ENCODE data around the gene RALGAPA2. TPM values are rescaled to one million over a fixed set of nuclear protein-coding genes. Genes with fewer than 3 reads are reported as not detected.

Gene RALGAPA2
- total and polyA plus RNA-seq, 3 donors from 2014 or later, result 26.9 to 61.5 (median 59.2) TPM

DNA sequence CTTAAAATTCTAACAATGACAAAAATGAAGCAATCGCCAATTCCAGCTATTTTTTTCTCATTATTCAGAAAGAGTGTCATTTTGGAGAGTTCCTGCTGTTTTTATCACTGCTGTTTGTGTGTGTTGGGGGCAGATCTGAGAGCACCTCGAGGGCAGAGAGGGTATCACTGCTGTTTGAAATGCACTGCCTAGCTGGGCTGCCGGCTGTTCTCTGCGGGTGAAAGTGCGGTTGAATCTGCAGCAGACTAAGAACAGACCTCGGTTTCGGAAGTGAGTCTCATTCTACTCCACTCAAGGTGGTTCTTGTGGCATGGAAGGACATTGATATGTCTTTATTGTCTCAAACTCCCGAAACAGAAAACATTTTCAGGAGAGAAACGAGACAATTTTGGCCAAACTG, 326.3 kb downstream of the RALGAPA2 start:
- Histone ChIP-seq H3K4me1 (no peaks in the 10 kb centered on the region), H3K9me3 (no peaks in the 10 kb centered on the region), H3K36me3 (ENCODE audit: low read depth, missing control alignments) (no peaks in the 10 kb centered on the region), H3K27ac (no peak overlapping the region), H3K27me3 (no peaks in the 10 kb centered on the region), H3K4me3 (no peak overlapping the region)
- TF ChIP-seq, protein P1, sequence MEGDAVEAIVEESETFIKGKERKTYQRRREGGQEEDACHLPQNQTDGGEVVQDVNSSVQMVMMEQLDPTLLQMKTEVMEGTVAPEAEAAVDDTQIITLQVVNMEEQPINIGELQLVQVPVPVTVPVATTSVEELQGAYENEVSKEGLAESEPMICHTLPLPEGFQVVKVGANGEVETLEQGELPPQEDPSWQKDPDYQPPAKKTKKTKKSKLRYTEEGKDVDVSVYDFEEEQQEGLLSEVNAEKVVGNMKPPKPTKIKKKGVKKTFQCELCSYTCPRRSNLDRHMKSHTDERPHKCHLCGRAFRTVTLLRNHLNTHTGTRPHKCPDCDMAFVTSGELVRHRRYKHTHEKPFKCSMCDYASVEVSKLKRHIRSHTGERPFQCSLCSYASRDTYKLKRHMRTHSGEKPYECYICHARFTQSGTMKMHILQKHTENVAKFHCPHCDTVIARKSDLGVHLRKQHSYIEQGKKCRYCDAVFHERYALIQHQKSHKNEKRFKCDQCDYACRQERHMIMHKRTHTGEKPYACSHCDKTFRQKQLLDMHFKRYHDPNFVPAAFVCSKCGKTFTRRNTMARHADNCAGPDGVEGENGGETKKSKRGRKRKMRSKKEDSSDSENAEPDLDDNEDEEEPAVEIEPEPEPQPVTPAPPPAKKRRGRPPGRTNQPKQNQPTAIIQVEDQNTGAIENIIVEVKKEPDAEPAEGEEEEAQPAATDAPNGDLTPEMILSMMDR (IDR thresholded peaks at IDR 0.05), result no peak
- no peak for TF ChIP-seq POLR2A (IDR thresholded peaks at IDR 0.05)
- intact Hi-C loops (cut with DNase I; ENCODE audit: low total_unique reads), result no loop called here
- WGBS, 2 donors, result 58 to 63% methylated on average over 9 of the region's 9 CpGs
- DNase-seq, result no peak

DNA sequence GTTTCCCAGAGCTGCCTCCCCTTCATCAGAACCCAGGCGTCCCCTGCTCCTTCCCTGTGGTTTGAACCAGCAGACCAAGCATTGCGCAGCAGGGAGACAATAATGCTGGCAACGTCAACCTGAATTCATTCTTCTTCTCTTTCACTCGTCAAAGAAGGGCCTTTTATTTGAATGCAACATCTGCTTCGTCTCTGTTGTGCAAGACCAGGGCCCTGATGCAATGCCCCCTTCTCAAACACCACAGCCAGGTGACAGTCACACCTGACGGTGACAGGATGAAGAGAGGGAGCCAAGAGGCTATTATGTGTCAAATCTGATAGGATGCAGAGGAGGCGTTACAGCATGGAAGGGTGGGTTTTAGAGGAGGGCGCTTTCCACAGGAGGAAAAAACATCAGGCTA, 336.6 kb downstream of the RALGAPA2 start:
- Histone ChIP-seq H3K27me3 (no peaks in the 10 kb centered on the region), H3K27ac (no peak overlapping the region), H3K36me3 (ENCODE audit: low read depth, missing control alignments) (no peaks in the 10 kb centered on the region), H3K9me3 (no peaks in the 10 kb centered on the region), H3K4me3 (no peak overlapping the region), H3K4me1 (no peaks in the 10 kb centered on the region)
- 73 to 78% methylated on average over 8 of the region's 8 CpGs for WGBS, 2 donors
- TF ChIP-seq, protein P1 (IDR thresholded peaks at IDR 0.05), result no peak
- TF ChIP-seq POLR2A (IDR thresholded peaks at IDR 0.05), result no peak
- DNase-seq, result no peak
- intact Hi-C loops (cut with DNase I; ENCODE audit: low total_unique reads), result loop anchor here (10.0 kb wide), 1 partner anchor 189 kb away; no protein-coding TSS in a partner anchor

DNA sequence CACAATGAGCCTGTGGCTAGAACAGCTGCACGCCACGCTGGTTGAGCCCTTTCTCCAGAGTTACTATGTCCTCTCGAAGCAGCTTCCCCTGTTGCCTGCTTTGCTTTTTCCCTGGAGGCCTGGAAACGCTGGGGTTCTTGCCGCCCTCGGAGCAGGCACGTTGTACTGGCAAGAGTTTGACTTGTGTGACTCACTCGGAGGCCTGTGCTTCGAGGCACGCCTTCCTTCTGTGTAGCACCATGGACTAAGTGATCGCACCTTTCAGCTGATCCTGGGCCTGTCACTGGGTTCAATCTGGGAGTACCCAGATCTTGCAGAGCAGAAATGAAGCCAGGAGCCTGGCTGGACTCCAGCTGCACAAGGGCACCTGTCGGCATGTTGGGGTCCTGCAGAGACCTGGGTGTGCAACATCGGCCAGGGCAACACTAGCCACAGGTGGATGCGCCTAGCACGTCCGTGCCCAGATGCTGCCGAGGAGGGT, 339.3 kb downstream of the RALGAPA2 start:
- no peak for DNase-seq

DNA sequence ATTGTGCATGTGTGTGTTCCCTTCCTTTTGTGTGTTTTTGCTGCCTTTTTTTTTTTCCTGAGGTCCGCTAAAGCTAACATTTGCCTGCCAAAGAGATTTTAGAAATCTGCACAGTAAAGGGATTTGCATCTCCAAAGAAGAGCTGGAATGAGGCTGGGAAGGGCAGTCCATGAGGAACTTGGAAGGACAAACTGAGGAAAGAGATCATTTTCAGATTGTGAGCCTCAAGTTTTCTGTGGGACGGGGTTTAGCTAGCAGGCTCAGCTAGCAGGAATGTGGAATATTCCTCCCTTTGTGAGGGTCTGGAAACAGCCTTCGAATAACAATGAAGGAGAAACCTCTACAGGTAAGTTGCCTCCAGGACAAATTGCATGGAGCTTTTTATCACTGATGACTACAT, 340.8 kb downstream of the RALGAPA2 start:
- DNase-seq, result no peak
- no peak overlapping the region for H3K4me3 ChIP-seq
- TF ChIP-seq POLR2A (IDR thresholded peaks at IDR 0.05), result no peak
- TF ChIP-seq, protein P1 (IDR thresholded peaks at IDR 0.05), result no peak
- intact Hi-C loops (cut with DNase I; ENCODE audit: low total_unique reads), result loop anchor here (10.0 kb wide), 1 partner anchor 193 kb away; no protein-coding TSS in a partner anchor
- H3K27ac ChIP-seq, result no peak overlapping the region
- H3K4me1 ChIP-seq, result no peaks in the 10 kb centered on the region
- H3K9me3 ChIP-seq, result no peaks in the 10 kb centered on the region
- peaks cover 3% of the 10 kb centered on the region for H3K27me3 ChIP-seq
- no peaks in the 10 kb centered on the region for H3K36me3 ChIP-seq (ENCODE audit: low read depth, missing control alignments)
- WGBS, 2 donors, result 50 to 59% methylated on average over 3 of the region's 3 CpGs

More for the DNA sequence above, 339.3 kb downstream of the RALGAPA2 start:
- Histone ChIP-seq H3K27me3 (peaks cover 3% of the 10 kb centered on the region), H3K4me1 (no peaks in the 10 kb centered on the region), H3K9me3 (no peaks in the 10 kb centered on the region), H3K27ac (no peak overlapping the region), H3K36me3 (ENCODE audit: low read depth, missing control alignments) (no peaks in the 10 kb centered on the region), H3K4me3 (no peak overlapping the region)
- intact Hi-C loops (cut with DNase I; ENCODE audit: low total_unique reads), result loop anchor here (10.0 kb wide), 1 partner anchor 192 kb away; no protein-coding TSS in a partner anchor
- 64 to 65% methylated on average over 12 to 17 of the region's 17 CpGs for WGBS, 2 donors
- TF ChIP-seq, protein P1 (IDR thresholded peaks at IDR 0.05), result no peak
- TF ChIP-seq POLR2A (IDR thresholded peaks at IDR 0.05), result no peak

DNA sequence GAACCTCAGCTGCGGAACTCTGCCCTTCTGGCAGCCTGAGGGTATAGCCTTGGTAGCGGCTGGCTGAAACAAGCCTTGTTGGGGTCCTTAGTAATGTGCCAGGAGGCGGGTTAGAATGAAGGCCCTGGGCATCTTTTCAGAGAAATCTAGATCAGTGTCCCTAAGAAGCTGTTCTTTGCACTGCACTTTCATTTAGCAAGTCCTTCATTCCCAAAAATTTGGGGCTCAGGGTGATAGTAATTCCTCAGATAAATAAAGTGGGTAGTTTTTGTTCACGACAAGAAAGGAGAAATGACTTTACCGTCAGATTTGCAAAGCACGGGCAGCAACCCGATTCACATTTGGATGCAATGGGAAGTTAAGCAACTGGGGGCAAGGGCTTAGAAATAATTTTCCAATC, 341.4 kb downstream of the RALGAPA2 start:
- TF ChIP-seq POLR2A (IDR thresholded peaks at IDR 0.05), result no peak
- TF ChIP-seq, protein P1 (IDR thresholded peaks at IDR 0.05), result no peak
- H3K27ac ChIP-seq, result no peak overlapping the region
- DNase-seq, result no peak
- no peaks in the 10 kb centered on the region for H3K9me3 ChIP-seq
- H3K4me1 ChIP-seq, result no peaks in the 10 kb centered on the region
- no peaks in the 10 kb centered on the region for H3K36me3 ChIP-seq (ENCODE audit: low read depth, missing control alignments)
- no peak overlapping the region for H3K4me3 ChIP-seq
- peaks cover 3% of the 10 kb centered on the region for H3K27me3 ChIP-seq
- WGBS, 2 donors, result 37 to 39% methylated on average over 7 of the region's 7 CpGs
- intact Hi-C loops (cut with DNase I; ENCODE audit: low total_unique reads), result loop anchor here (10.0 kb wide), 1 partner anchor 194 kb away; no protein-coding TSS in a partner anchor

Measured in testis (tissue), 3 donors.